Osteoblast (primary cell): Measurements from ENCODE around the gene ZNF358. TPM values are rescaled to one million over a fixed set of nuclear protein-coding genes. Genes with fewer than 3 reads are reported as not detected.

Source experiments
- DNase-seq: peaks from one replicate; pipeline ENCODE4 v3.0.0; 2011; ENCODE audit warnings: low spot score, mixed read lengths; ENCODE audit not compliant: insufficient read length; ENCODE audit errors: missing footprints
- H2AFZ ChIP-seq: 2 replicates; pipeline ENCODE4 v1.6.0; 2011; ENCODE audit warnings: mild to moderate bottlenecking, low read length
- H3K27ac ChIP-seq: 2 replicates; pipeline ENCODE4 v1.5.1; 2011; ENCODE audit warnings: mild to moderate bottlenecking, low read depth, low read length, moderate library complexity
- H3K27me3 ChIP-seq: 2 replicates; pipeline ENCODE4 v1.6.0; 2012; ENCODE audit warnings: mild to moderate bottlenecking, control low read depth, inconsistent platforms, low read length, moderate library complexity; ENCODE audit not compliant: insufficient read depth
- H3K36me3 ChIP-seq: 2 replicates; pipeline ENCODE4 v1.5.1; 2011; ENCODE audit warnings: mild to moderate bottlenecking, low read length, control low read depth, moderate library complexity; ENCODE audit not compliant: insufficient read depth
- H3K4me1 ChIP-seq: 2 replicates; pipeline ENCODE4 v1.5.1; 2011; ENCODE audit warnings: mild to moderate bottlenecking, low read length, control low read depth, moderate library complexity; ENCODE audit not compliant: insufficient read depth
- H3K4me2 ChIP-seq: 2 replicates; pipeline ENCODE4 v1.6.0; 2011; ENCODE audit warnings: mild to moderate bottlenecking, low read length; ENCODE audit not compliant: insufficient read depth
- H3K4me3 ChIP-seq: fragments of 200-600 bp; sonication (generic); 3 replicates; pipeline ENCODE4 v1.5.1; 2012; ENCODE audit warnings: mild to moderate bottlenecking, low read length, inconsistent platforms; ENCODE audit not compliant: insufficient read depth
- H3K79me2 ChIP-seq: 2 replicates; pipeline ENCODE4 v1.6.0; 2012; ENCODE audit warnings: mild to moderate bottlenecking, low read length, control low read depth, inconsistent platforms; ENCODE audit not compliant: insufficient read depth
- H3K9me3 ChIP-seq: 2 replicates; pipeline ENCODE4 v1.5.1; 2011; ENCODE audit warnings: low read depth, low read length, control low read depth
- H4K20me1 ChIP-seq: 2 replicates; pipeline ENCODE4 v1.6.0; 2012; ENCODE audit warnings: mild to moderate bottlenecking, low read length, control low read depth; ENCODE audit not compliant: insufficient read depth
- total RNA-seq: library from RNA; depleted of rRNA; stranded (reverse); fragments of >200 nt; gene quantifications from 2 replicates; pipeline ENCODE4 v1.2.3, GENCODE V29; 2012
- TF ChIP-seq, protein P1 (sequence below): IDR thresholded peaks from 2 replicates; pipeline ENCODE4 v1.5.1; 2011; ENCODE audit warnings: mild to moderate bottlenecking, low read depth, low read length, moderate library complexity; ENCODE audit errors: extremely low read depth

ZNF358 gene
- total RNA-seq, 1 donor = 26.1 TPM

DNA sequence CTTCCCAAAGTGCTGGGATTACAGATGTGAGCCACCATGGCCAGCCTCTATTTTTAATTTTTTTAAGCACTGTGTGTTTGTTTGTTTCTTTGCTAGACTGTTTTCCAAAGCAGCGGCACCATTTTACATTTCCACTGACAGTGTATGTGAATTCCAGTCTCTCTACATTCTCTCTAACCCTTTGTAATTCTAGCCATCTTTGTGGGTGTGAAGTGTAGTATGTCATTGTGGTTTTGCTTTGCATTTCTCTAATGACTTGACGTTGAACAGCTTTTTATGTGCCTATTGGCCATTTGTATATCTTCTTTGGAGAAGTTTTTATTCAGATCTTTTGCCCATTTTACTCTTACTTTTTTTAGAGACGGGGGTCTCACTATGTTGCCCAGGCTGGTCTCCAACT, 31.3 kb downstream of the ZNF358 start:
- H3K79me2 ChIP-seq = no peaks in the 10 kb centered on the region

DNA sequence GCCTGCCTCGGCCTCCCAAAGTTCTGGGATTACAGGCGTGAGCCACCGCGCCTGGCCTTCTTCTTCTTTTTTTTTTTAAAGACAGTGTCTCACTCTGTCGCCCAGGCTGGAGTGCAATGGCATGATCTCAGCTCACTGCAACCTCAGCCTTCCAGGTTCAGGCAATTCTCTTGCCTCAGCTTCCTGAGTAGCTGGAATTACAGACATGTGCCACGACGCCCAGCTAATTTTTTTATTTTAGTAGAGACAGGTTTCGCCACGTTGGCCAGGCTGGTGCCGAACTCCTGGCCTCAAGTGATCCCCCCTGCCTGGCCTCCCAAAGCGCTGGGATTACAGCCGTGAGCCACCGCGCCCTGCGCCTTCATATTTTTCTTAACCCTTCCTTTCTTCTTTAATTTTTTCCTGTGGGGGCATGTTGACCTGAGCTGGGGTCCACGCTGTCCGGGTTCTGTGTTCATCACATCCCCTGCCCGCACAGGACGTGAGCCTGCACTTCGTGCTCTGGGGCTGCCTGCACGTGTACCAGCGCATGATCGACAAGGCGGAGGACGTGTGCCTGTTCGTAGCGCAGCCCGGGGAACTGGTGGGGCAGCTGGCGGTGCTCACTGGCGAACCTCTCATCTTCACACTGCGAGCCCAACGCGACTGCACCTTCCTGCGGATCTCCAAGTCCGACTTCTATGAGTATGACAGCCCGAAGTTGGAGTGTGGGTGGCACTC, 33.7 kb downstream of the ZNF358 start:
- TF ChIP-seq, protein P1, sequence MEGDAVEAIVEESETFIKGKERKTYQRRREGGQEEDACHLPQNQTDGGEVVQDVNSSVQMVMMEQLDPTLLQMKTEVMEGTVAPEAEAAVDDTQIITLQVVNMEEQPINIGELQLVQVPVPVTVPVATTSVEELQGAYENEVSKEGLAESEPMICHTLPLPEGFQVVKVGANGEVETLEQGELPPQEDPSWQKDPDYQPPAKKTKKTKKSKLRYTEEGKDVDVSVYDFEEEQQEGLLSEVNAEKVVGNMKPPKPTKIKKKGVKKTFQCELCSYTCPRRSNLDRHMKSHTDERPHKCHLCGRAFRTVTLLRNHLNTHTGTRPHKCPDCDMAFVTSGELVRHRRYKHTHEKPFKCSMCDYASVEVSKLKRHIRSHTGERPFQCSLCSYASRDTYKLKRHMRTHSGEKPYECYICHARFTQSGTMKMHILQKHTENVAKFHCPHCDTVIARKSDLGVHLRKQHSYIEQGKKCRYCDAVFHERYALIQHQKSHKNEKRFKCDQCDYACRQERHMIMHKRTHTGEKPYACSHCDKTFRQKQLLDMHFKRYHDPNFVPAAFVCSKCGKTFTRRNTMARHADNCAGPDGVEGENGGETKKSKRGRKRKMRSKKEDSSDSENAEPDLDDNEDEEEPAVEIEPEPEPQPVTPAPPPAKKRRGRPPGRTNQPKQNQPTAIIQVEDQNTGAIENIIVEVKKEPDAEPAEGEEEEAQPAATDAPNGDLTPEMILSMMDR = no peak
- H3K27me3 ChIP-seq = no peaks in the 10 kb centered on the region
- H3K4me1 ChIP-seq = no peaks in the 10 kb centered on the region
- H3K79me2 ChIP-seq = no peaks in the 10 kb centered on the region
- no peaks in the 10 kb centered on the region for H3K9me3 ChIP-seq
- H2AFZ ChIP-seq = no peak overlapping the region
- H3K27ac ChIP-seq = no peak overlapping the region
- no peaks in the 10 kb centered on the region for H4K20me1 ChIP-seq
- no peak overlapping the region for H3K4me2 ChIP-seq
- no peak overlapping the region for H3K4me3 ChIP-seq
- no peak for DNase-seq
- H3K36me3 ChIP-seq = peaks cover 9% of the 10 kb centered on the region

More for the DNA sequence above, 31.3 kb downstream of the ZNF358 start:
- no peak overlapping the region for H3K4me3 ChIP-seq
- H3K4me1 ChIP-seq = no peaks in the 10 kb centered on the region
- H2AFZ ChIP-seq = no peak overlapping the region
- H3K27ac ChIP-seq = no peak overlapping the region
- peaks cover 21% of the 10 kb centered on the region for H3K36me3 ChIP-seq
- DNase-seq = no peak
- no peaks in the 10 kb centered on the region for H3K27me3 ChIP-seq
- H4K20me1 ChIP-seq = no peaks in the 10 kb centered on the region
- no peak overlapping the region for H3K4me2 ChIP-seq
- TF ChIP-seq, protein P1 = no peak
- H3K9me3 ChIP-seq = no peaks in the 10 kb centered on the region

DNA sequence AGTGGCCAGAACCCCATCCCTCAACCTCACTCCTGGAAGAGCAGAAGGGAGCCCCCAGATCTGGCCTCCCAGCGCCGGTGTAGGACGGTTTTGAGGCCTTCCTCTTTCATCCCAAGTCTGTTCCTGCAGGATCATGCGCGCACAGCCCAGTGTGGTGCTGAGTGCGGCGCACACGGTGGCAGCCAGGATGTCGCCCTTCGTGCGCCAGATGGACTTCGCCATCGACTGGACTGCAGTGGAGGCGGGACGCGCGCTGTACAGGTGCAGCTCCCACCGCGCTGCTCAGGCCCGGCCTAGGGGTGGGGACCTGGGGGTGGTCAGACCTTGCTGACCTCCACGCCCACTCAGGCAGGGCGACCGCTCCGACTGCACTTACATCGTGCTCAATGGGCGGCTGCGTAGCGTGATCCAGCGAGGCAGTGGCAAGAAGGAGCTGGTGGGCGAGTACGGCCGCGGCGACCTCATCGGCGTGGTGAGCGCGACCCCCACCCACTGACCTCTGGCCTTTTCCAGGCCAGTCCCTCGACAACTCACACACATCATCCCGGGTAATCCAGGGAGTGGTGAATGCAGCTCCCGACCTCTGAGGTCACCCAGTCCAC, 34.4 kb downstream of the ZNF358 start:
- Histone ChIP-seq H3K27me3 (no peaks in the 10 kb centered on the region), H2AFZ (no peak overlapping the region), H3K4me1 (no peaks in the 10 kb centered on the region), H3K27ac (no peak overlapping the region), H3K4me2 (no peak overlapping the region), H3K79me2 (no peaks in the 10 kb centered on the region), H3K9me3 (no peaks in the 10 kb centered on the region), H4K20me1 (no peaks in the 10 kb centered on the region), H3K4me3 (no peak overlapping the region), H3K36me3 (peaks cover 13% of the 10 kb centered on the region)
- TF ChIP-seq, protein P1 = no peak
- DNase-seq = no peak

DNA sequence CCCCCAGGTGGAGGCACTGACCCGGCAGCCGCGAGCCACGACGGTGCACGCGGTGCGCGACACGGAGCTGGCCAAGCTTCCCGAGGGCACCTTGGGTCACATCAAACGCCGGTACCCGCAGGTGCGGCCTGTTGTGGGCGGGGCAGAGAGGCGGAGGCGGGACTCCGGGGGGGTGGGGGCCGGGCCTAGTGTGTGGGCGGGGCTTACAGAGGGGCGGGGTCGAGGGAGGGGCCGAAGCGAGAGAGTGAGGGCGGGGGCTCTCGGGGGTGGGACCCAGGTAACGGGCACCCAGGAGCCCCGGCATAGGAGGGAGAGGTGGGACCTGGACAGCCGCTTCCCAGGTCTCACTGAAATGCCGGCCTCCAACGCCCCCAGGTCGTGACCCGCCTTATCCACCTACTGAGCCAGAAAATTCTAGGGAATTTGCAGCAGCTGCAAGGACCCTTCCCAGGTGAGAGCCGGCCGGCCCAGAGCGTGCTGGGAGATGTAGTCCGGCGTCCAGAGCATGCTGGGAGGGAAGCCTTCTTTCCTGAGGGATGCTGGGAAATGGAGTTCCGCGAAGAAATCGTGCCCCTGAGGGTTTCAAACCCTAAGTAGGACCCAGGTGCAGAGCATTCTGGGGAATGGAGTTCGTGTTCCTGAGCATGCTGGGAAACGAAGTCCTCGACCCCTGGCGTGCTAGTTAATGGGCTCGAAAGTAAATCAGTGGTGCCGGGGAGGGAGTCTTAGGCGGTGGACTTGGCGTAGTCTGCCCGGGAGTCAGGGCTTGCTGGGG, 35.3 kb downstream of the ZNF358 start:
- Histone ChIP-seq H4K20me1 (no peaks in the 10 kb centered on the region), H2AFZ (no peak overlapping the region), H3K9me3 (no peaks in the 10 kb centered on the region), H3K4me3 (no peak overlapping the region), H3K4me1 (no peaks in the 10 kb centered on the region), H3K27ac (no peak overlapping the region), H3K27me3 (no peaks in the 10 kb centered on the region), H3K4me2 (no peak overlapping the region), H3K79me2 (no peaks in the 10 kb centered on the region), H3K36me3 (peaks cover 16% of the 10 kb centered on the region)
- peak; percentile 92 for DNase-seq
- TF ChIP-seq, protein P1 = no peak
